NCI-H446 treated with DMSO at 0.1 percent for 48 hours (cell line): ENCODE results near the gene MYO1F.
"Not testable (repeated sequence)": the region's sequence is repeated elsewhere in the genome, so short reads cannot be mapped to it uniquely, and the experiment has no call there.

Source experiments
- DNase-seq: peaks from one replicate; lab custom pipeline; 2025; lab: John Stamatoyannopoulos, UW

MYO1F gene

GRCh38 chr19:8517551-8518442 is 59.4 kb downstream of the MYO1F start:
- no peak for DNase-seq

- DNase-seq: no peak
Measured at GRCh38 chr19:8515317-8515716, 61.9 kb downstream of the MYO1F start.

DNA sequence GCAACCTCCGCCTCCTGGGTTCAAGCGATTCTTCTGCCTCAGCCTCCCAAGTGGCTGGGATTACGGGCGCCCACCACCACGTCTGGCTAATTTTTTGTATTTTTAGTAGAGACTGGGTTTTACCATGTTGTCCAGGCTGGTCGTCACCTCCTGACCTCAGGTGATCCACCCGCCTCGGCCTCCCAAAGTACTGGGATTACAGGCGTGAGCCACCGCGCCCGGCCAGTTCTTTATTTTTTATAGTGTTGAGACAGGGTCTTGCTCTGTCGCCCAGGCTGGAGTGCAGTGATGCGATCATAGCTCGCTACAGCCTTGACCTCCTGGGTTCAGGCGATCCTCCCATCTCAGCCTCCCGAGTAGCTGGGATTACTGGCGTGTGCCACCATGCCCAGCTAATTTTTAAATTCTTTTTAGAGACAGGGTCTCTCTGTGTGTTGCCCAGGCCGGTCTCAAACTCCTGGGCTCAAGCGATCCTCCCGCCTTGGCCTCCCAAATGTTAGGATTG is 62.7 kb downstream of the MYO1F start:
- not testable (repeated sequence) for DNase-seq

DNA sequence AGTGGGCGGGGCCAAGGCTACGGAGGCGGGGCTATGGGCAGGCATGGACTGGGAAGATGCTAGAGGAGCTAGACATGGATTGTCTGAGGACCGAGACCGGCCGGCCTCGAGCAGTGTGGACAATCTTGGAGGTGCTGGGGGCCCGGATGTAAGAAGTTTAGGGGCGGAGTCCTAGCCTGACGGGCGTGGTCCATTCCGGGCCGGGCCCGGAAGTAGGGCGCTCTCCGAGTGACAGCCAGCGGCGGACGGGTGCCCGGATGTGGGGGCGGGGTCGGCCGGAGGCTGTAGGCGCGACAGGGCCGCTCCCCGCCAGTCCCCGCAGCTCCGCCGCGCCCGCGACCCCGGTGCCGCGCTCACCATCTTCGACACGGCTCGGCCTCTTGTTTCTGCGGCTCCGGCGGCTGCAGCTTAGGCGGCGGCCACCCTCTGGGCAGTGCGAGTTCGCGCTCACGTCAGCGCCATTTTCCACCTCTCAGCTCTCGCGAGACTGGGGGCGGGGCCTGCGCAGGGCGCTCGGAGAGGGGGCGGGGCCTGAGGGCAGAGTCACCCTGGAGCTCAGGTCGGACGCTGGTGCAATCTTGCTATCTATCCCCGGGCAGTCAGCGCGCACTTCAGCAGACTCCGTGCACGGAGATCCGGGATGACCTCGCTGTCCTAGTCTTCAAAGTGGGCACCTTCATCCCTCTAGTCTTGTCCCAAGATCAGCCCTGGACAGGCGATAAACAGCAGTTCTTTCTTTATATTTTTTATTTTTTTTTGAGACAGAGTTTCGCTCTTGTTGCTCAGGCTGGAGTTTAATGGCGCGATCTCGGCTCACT is 63.3 kb downstream of the MYO1F start, which contains the start of gene ZNF414:
Gene ZNF414 (minus strand): TSS at position 481 of the 818 bp plus-strand sequence. CDS start 121 bp downstream, at position 360.
- peak; percentile 91 for DNase-seq

DNA sequence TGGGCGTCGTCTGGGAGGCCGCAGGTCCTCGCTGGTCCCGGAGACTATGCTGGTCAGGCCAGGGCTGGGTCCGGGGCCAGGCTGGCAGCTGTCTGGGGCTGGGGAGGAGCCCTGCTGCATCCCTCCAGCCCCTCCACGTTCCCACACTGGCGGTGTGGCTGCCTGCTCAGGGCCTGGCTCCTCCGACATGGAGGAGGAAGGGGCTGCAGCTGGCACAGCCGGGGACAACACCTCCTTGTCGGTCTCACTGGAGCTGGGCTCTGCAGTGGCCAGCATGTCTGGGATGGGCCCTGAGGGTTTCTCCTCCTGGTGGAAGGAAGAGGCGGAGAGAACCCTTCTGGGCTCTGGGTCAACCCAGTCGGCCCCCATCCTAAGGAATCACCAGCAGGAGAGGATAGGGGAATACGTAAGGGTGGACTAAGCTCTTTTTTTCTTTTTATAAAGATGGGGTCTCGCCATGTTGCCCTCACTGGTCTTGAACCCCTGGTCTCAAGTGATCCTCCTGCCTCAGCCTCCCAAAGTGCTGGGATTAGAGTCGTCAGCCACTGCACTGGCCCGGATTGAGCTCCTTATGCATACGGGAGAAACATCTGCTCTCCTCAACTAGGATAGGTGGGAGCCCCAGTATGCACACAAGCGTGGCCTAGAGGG is 64.1 kb downstream of the MYO1F start:
- DNase-seq: no peak

DNA sequence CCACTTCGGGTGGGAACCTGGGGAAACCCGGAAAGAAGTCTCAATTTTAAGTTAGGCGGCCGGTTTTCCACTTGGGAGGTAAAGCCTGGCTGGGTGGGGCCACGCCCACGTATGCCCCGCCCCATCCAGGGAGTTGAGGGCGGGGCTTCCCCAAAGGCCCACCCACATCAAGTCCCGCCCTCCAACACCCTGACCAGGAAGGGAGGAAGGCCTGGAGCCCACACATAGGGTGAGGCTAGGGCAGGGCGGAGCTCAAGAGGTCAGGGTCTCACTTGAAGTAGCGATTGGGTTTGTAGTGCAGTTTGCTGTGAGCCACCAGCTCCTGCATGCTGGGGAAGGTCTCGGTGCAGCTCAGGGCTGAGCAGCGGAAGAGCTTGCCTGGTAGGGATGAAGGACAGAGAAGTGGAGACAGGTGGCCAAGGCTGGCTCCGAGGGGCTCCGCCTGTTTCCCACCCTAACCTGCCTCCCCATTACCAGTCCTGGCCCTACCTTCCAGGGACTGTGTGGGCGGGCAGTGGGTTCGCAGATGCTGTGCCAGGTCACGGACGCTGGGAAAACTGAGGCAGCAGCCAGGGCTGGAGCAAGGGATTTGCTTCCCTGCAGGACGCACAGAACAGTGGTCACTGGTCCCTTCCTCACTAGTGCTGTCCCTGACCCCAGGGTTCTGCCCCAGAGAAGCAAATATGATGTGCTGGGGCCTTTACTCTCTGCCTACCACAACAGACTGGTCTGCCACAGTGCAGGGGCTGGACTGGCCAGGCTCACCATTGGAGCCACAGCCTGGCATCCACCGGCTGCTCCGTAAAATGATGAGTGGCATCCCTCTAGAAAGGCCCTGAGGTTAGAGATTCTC is 64.9 kb downstream of the MYO1F start:
- DNase-seq: no peak

DNA sequence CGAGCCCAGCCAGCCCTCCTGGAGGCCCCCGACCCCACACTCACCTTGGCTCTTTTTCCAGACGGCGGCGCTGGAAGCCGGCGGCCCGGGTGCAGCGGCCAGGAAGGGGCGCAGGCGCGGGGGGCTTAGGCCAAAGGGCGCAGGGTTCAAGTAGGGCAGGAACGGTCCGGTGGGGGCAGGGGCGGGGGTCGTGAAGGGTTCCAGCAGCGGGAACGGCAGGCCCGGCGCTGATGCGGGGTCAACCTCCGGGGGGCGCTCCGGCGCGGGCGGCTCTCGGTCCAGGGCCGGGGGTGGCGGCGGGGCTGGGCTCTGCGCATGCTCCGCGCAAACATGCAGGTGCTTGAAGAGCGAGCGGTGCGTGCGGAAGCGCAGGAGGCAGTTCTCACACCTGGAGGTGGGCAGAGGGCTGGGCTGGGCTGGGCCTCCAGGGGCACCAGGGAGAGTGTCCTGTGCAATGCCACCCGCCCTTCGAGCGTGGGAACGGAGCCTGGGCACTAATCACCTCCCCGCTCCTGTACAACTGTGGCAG is 65.6 kb downstream of the MYO1F start:
- DNase-seq: no peak

GRCh38 chr19:8510589-8511115 is 66.6 kb downstream of the MYO1F start:
- no peak for DNase-seq

- DNase-seq: no peak
Measured at GRCh38 chr19:8506402-8506957, 70.8 kb downstream of the MYO1F start.

DNA sequence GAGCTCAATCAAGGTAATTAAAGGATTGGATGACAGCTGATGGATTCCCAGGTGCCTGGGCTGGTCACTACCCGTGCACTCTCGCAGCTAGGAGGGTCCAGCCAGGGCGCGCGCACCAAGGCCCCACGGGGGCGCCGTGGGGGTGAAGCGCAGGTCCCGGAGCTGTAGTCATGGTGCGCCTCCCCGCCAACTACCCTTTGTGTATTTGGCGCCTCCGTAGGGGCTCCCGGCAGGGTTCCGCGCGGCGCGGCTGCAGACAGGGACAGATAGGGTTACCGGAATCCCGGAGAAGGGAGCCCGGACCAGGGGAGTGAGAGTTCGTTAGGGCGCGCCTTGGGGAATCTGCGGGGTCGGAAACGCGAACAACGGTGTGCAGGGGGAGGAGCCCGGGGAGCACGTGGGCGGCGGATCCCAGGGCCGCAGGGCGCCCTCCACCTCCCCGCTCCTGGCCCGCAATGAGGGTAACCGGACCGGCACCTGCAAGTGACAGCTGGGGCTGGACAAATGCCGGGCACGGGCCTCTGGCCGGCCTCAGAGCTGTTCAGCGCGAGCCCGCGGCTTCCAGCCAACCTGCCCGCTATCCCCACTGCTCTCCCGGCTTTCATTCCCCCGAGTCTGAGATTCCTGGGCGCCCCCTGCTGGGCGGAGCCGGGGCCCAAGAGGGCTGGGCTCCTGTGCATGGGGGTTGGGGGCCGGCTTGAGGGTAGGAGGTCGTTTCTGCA is 71.4 kb downstream of the MYO1F start:
- DNase-seq: no peak

DNA sequence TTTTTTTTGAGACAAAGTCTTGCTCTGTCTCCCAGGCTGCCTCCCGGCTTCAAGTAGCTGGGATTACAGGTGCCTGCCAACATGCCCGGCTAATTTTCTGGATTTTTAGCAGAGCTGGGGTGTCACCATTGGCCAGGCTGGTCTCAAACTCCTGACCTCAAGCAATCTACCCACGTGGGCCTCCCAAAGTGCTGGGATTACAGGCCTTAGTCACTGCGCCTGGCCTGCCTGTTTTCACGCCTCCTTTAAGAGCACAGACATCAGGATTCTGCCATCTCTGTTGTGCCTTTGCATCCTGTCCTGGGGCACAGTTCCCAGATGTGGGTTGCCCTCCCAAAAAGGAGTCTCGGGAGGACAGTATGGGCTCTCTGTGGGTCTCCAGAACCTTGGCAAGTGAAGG is 72.3 kb downstream of the MYO1F start:
- no peak for DNase-seq

DNA sequence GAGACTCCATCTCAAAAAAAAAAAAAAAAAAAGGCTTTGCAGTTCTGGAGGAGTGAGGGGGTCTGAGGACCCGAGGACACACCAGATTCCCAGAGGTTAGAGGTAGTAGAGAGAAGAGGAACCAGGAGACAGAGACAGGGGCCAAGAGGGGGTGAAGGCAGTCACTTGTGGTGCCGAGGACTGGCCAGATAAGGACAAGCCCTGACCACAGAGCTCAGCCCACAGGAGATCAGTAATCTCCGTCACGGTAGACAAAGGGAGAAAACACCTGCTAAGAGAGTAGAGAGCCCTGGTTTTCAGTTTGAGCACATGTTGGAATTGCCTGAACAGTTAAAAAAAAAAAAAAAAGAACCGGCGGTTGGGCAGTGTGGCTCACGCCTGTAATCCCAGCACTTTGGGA is 73.1 kb downstream of the MYO1F start:
- DNase-seq: no peak

GRCh38 chr19:8503510-8503909 is 73.7 kb downstream of the MYO1F start:
- DNase-seq: no peak

DNA sequence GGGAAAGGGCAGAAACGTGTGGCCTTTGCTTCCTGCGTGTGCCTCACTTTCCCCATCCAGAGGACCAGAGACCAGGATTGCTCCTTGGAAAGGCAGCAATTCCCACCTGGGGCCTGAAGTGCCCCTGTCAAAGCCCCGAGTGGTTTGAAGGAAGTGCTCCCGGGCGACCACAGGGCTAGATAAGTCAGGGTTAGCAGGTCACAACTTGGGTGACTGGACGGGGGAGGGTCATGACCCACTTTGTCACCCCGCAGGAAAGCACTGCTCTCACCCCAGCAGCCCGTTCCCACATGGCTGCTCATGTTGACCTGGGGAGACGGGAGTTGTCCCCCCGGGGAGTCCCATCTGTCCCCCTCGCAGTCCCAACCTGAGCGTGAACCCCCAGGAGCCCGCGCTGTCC is 75.3 kb downstream of the MYO1F start:
- DNase-seq: no peak

GRCh38 chr19:8501516-8501915 is 75.7 kb downstream of the MYO1F start:
- no peak for DNase-seq

- DNase-seq: no peak
Measured at GRCh38 chr19:8500158-8500557, 77.1 kb downstream of the MYO1F start.

GRCh38 chr19:8499048-8499833 is 78.0 kb downstream of the MYO1F start:
- DNase-seq: no peak

- no peak for DNase-seq
Measured at GRCh38 chr19:8498295-8498694, 78.9 kb downstream of the MYO1F start.

DNA sequence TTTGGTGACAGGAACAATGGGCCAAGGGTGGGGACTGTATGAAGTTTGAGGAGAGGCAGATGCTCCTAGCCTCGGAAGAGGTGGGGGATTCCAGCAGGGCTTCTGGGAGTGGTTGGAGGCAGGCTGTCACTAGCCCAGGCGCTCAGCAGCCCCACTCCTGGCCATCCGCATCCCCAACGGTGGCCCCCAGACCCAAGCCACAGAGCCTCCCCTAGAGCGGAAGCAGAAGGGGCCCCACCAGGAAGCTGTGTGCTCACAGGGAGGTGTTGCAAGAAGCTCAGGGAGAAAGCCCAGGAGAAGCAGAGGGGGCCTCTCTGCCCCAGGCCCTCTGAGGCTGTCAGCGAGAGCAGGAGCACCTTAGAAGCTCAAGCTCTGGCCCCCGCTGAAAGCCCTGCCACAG is 83.1 kb downstream of the MYO1F start:
- DNase-seq: no peak
